ENCODE measurements around the gene PLD4.

PLD4 gene

GRCh38 chr14:104956290-104956890 is 31.7 kb downstream of the PLD4 start:
- H3K4me3 ChIP-seq (ENCODE audit: low read depth, low read length), result no peak overlapping the region
- DNase-seq (ENCODE audit: low read depth), result no peak
- TF ChIP-seq CTCF (IDR thresholded peaks at IDR 0.05; ENCODE audit: control insufficient read depth, extremely low read depth, insufficient read depth), result no peak

- no peak overlapping the region for H3K4me3 ChIP-seq (ENCODE audit: low read depth, low read length)
- no peak for TF ChIP-seq CTCF (IDR thresholded peaks at IDR 0.05; ENCODE audit: control insufficient read depth, extremely low read depth, insufficient read depth)
- DNase-seq (ENCODE audit: low read depth), result peak; percentile 63
Observed at GRCh38 chr14:104957146-104958113, 32.8 kb downstream of the PLD4 start.

- no peak overlapping the region for H3K4me3 ChIP-seq (ENCODE audit: low read depth, low read length)
- TF ChIP-seq CTCF (IDR thresholded peaks at IDR 0.05; ENCODE audit: control insufficient read depth, extremely low read depth, insufficient read depth), result no peak
- DNase-seq (ENCODE audit: low read depth), result no peak
Observed at GRCh38 chr14:104964546-104964945, 39.9 kb downstream of the PLD4 start.

GRCh38 chr14:104965561-104966231 is 41.0 kb downstream of the PLD4 start:
- DNase-seq (ENCODE audit: low read depth), result no peak
- TF ChIP-seq CTCF (IDR thresholded peaks at IDR 0.05; ENCODE audit: control insufficient read depth, extremely low read depth, insufficient read depth), result no peak
- no peak overlapping the region for H3K4me3 ChIP-seq (ENCODE audit: low read depth, low read length)

- no peak for DNase-seq (ENCODE audit: low read depth)
- no peak for TF ChIP-seq CTCF (IDR thresholded peaks at IDR 0.05; ENCODE audit: control insufficient read depth, extremely low read depth, insufficient read depth)
- H3K4me3 ChIP-seq (ENCODE audit: low read depth, low read length), result no peak overlapping the region
Observed at GRCh38 chr14:104966261-104966865, 41.7 kb downstream of the PLD4 start.

GRCh38 chr14:104966981-104967385 is 42.3 kb downstream of the PLD4 start:
- no peak for TF ChIP-seq CTCF (IDR thresholded peaks at IDR 0.05; ENCODE audit: control insufficient read depth, extremely low read depth, insufficient read depth)
- no peak for DNase-seq (ENCODE audit: low read depth)
- no peak overlapping the region for H3K4me3 ChIP-seq (ENCODE audit: low read depth, low read length)
